HEK293 (cell line): ENCODE data around the gene CALML4.

Source experiments
- ZNF658 ChIP-seq: fragments of 450-650 bp; formaldehyde crosslinking; IDR thresholded peaks from 2 replicates; pipeline ENCODE4; 2016; ENCODE audit warnings: missing biosample characterization, missing genetic modification characterization
- TF ChIP-seq, protein P1 (sequence below): fragments of 450-650 bp; formaldehyde crosslinking; optimal IDR thresholded peaks from 2 replicates; pipeline ENCODE3; 2016; ENCODE audit warnings: missing biosample characterization, mild to moderate bottlenecking, missing genetic modification characterization

DNA sequence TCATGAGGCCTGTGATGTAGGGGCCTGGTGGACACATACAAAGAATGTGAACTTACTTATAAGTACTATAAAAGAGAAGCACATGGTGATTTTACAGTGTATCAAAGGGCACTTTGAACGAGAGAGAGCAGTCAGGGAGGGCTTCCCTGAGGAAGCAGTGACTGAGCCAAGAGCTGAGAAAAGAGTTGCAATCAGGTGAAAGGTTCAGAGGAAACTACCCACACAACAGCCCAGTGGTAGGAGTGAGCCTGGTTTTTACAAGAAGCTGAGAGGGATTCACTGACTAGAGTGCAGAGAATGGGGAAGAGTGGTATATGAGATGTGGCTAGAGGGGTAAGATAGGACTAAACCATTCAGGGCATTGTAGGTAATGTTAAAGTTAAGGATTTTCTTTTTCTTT lies 57.1 kb downstream of the CALML4 start:
- TF ChIP-seq, protein P1, sequence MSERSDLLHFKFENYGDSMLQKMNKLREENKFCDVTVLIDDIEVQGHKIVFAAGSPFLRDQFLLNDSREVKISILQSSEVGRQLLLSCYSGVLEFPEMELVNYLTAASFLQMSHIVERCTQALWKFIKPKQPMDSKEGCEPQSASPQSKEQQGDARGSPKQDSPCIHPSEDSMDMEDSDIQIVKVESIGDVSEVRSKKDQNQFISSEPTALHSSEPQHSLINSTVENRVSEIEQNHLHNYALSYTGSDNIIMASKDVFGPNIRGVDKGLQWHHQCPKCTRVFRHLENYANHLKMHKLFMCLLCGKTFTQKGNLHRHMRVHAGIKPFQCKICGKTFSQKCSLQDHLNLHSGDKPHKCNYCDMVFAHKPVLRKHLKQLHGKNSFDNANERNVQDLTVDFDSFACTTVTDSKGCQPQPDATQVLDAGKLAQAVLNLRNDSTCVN (tag by site-specific recombination), result no peak
- TF ChIP-seq ZNF658, result no peak
